Spinal cord (tissue), 10 donors: ENCODE data around the gene CROCC2. TPM values are rescaled to one million over a fixed set of nuclear protein-coding genes. Genes with fewer than 3 reads are reported as not detected.

Source experiments
- DNase-seq, 6 donors: peaks; one replicate each; pipeline versions ENCODE4 v3.0.0 to v3.0.0-alpha.2; 2013 to 2015; ENCODE audit warnings: low spot score in 6 of 6, low read depth in 4 of 6
- H3K27ac ChIP-seq: one replicate; pipeline ENCODE4 v1.5.1; 2013; ENCODE audit warnings: low read depth, low read length, control low read depth
- H3K27me3 ChIP-seq: one replicate; pipeline ENCODE4 v1.6.1; 2013; ENCODE audit warnings: low read length; ENCODE audit not compliant: control insufficient read depth, insufficient read depth
- H3K36me3 ChIP-seq: one replicate; pipeline ENCODE4 v1.6.1; 2013; ENCODE audit warnings: low read length; ENCODE audit not compliant: control insufficient read depth, insufficient read depth
- H3K4me1 ChIP-seq: one replicate; pipeline ENCODE4 v1.6.1; 2013; ENCODE audit warnings: low read length; ENCODE audit not compliant: control insufficient read depth, insufficient read depth
- H3K4me3 ChIP-seq: one replicate; pipeline ENCODE4 v1.5.1; 2013; ENCODE audit warnings: low read depth, low read length, control low read depth
- H3K9me3 ChIP-seq: one replicate; pipeline ENCODE4 v1.6.1; 2013; ENCODE audit warnings: low read length; ENCODE audit not compliant: control insufficient read depth, insufficient read depth
- WGBS: methylation state at CpG from one replicate; pipeline ENCODE4 v1.1.5; 2013; ENCODE audit warnings: missing lambda C conversion rate; ENCODE audit not compliant: insufficient coverage; 5-methylcytosine and 5-hydroxymethylcytosine counted together
- polyA plus RNA-seq, 2 donors: library from polyadenylated mRNA; unstranded; fragments of 120-200 nt; gene quantifications; one replicate each; pipeline ENCODE4 v1.2.1, GENCODE V29; 2013; ENCODE audit not compliant: insufficient read length in 2 of 2
- total RNA-seq, 2 donors: library from RNA; depleted of rRNA in 1 of 2; stranded (reverse); fragments of 120-200 nt in 1 of 2; fragments of >200 nt in 1 of 2; gene quantifications; one replicate each; pipeline versions ENCODE4 v1.2.3 to v1.2.4, GENCODE V29; 2013 to 2014
- donor health status: healthy.

Gene CROCC2
- total and polyA plus RNA-seq, 4 donors, result 0.30 to 4.4 (median 3.0) TPM

- Histone ChIP-seq H3K27me3 (no peaks in the 10 kb centered on the region), H3K4me3 (no peak overlapping the region), H3K4me1 (peaks cover 22% of the 10 kb centered on the region), H3K36me3 (no peaks in the 10 kb centered on the region), H3K27ac (no peak overlapping the region), H3K9me3 (no peaks in the 10 kb centered on the region)
- DNase-seq, result no peak
- 67% methylated on average over 22 of the region's 23 CpGs for WGBS
Observed at GRCh38 chr2:240896871-240897692, 9.1 kb upstream of the CROCC2 start.

- H3K9me3 ChIP-seq, result no peaks in the 10 kb centered on the region
Observed at GRCh38 chr2:240898108-240898730, 7.9 kb upstream of the CROCC2 start.

GRCh38 chr2:240898731-240899467 is 7.2 kb upstream of the CROCC2 start:
- peaks cover 18% of the 10 kb centered on the region for H3K4me1 ChIP-seq
- peak overlapping the region; percentile 7 for H3K27ac ChIP-seq
- 82% methylated on average over 23 of the region's 23 CpGs for WGBS
- no peak overlapping the region for H3K4me3 ChIP-seq
- no peak for DNase-seq
- H3K36me3 ChIP-seq, result no peaks in the 10 kb centered on the region
- no peaks in the 10 kb centered on the region for H3K27me3 ChIP-seq
- H3K9me3 ChIP-seq, result no peaks in the 10 kb centered on the region

More at GRCh38 chr2:240898108-240898730, 7.9 kb upstream of the CROCC2 start:
- Histone ChIP-seq H3K27me3 (no peaks in the 10 kb centered on the region), H3K27ac (no peak overlapping the region), H3K4me3 (no peak overlapping the region), H3K36me3 (no peaks in the 10 kb centered on the region), H3K4me1 (peaks cover 22% of the 10 kb centered on the region)
- no peak for DNase-seq
- WGBS, result 84% methylated on average over 17 of the region's 17 CpGs

GRCh38 chr2:240899468-240899865 is 6.7 kb upstream of the CROCC2 start:
- Histone ChIP-seq H3K27me3 (no peaks in the 10 kb centered on the region), H3K9me3 (no peaks in the 10 kb centered on the region), H3K36me3 (no peaks in the 10 kb centered on the region), H3K27ac (no peak overlapping the region), H3K4me1 (peaks cover 19% of the 10 kb centered on the region), H3K4me3 (no peak overlapping the region)
- DNase-seq, result no peak
- WGBS, result 78% methylated on average over 17 of the region's 19 CpGs

- H3K4me3 ChIP-seq, result no peak overlapping the region
- no peak overlapping the region for H3K27ac ChIP-seq
- no peak for DNase-seq
- no peaks in the 10 kb centered on the region for H3K9me3 ChIP-seq
- H3K36me3 ChIP-seq, result no peaks in the 10 kb centered on the region
- H3K27me3 ChIP-seq, result no peaks in the 10 kb centered on the region
- 84% methylated on average over 18 of the region's 27 CpGs for WGBS
- peaks cover 27% of the 10 kb centered on the region for H3K4me1 ChIP-seq
Observed at GRCh38 chr2:240900141-240900860, 5.8 kb upstream of the CROCC2 start.

- WGBS, result 87% methylated on average over 9 of the region's 14 CpGs
- H3K4me1 ChIP-seq, result peaks cover 45% of the 10 kb centered on the region
- H3K27ac ChIP-seq, result no peak overlapping the region
- no peaks in the 10 kb centered on the region for H3K27me3 ChIP-seq
- no peak overlapping the region for H3K4me3 ChIP-seq
- no peaks in the 10 kb centered on the region for H3K36me3 ChIP-seq
- no peak for DNase-seq
- no peaks in the 10 kb centered on the region for H3K9me3 ChIP-seq
Observed at GRCh38 chr2:240901986-240902614, 4.0 kb upstream of the CROCC2 start.

- no peaks in the 10 kb centered on the region for H3K27me3 ChIP-seq
- H3K9me3 ChIP-seq, result no peaks in the 10 kb centered on the region
- no peak overlapping the region for H3K4me3 ChIP-seq
- no peaks in the 10 kb centered on the region for H3K36me3 ChIP-seq
- DNase-seq, result no peak
- H3K27ac ChIP-seq, result no peak overlapping the region
- 74% methylated on average over 7 of the region's 7 CpGs for WGBS
- H3K4me1 ChIP-seq, result peaks cover 45% of the 10 kb centered on the region
Observed at GRCh38 chr2:240902615-240903041, 3.5 kb upstream of the CROCC2 start.

- H3K27ac ChIP-seq, result no peak overlapping the region
- peaks cover 38% of the 10 kb centered on the region for H3K4me1 ChIP-seq
- 92% methylated on average over 32 of the region's 34 CpGs for WGBS
- H3K9me3 ChIP-seq, result no peaks in the 10 kb centered on the region
- no peaks in the 10 kb centered on the region for H3K36me3 ChIP-seq
- no peak for DNase-seq
- H3K4me3 ChIP-seq, result no peak overlapping the region
- no peaks in the 10 kb centered on the region for H3K27me3 ChIP-seq
Observed at GRCh38 chr2:240903191-240904060, 2.7 kb upstream of the CROCC2 start.
